GM21447 (cell line): ENCODE results near the gene UNK.
"Not testable (repeated sequence)": the region's sequence is repeated elsewhere in the genome, so short reads cannot be mapped to it uniquely, and the experiment has no call there.

Source experiments
- ATAC-seq: cut with Tn5 transposase; IDR thresholded peaks from one replicate; pipeline ENCODE4 v1.9.1; 2021; ENCODE audit not compliant: unreplicated experiment

Gene UNK

GRCh38 chr17:75795820-75796607, 11.4 kb downstream of the UNK start:
- ATAC-seq, result no peak

GRCh38 chr17:75799402-75799801, 14.8 kb downstream of the UNK start:
- no peak for ATAC-seq

GRCh38 chr17:75803883-75804282, 19.3 kb downstream of the UNK start:
- no peak for ATAC-seq

GRCh38 chr17:75806822-75807500, 22.4 kb downstream of the UNK start:
- ATAC-seq, result no peak

GRCh38 chr17:75807861-75808260, 23.3 kb downstream of the UNK start:
- no peak for ATAC-seq

- no peak for ATAC-seq
Observed at GRCh38 chr17:75808549-75808904, 23.9 kb downstream of the UNK start.

GRCh38 chr17:75808905-75809621, 24.5 kb downstream of the UNK start:
- ATAC-seq, result peak; percentile 61

GRCh38 chr17:75809631-75810111, 25.1 kb downstream of the UNK start:
- no peak for ATAC-seq

GRCh38 chr17:75810216-75810615, 25.6 kb downstream of the UNK start:
- ATAC-seq, result no peak

- ATAC-seq, result not testable (repeated sequence)
Observed at GRCh38 chr17:75810756-75811155, 26.1 kb downstream of the UNK start.

GRCh38 chr17:75811174-75811573, 26.6 kb downstream of the UNK start:
- ATAC-seq, result no peak

GRCh38 chr17:75812096-75813013, 27.7 kb downstream of the UNK start:
- no peak for ATAC-seq

- ATAC-seq, result no peak
Observed at GRCh38 chr17:75813081-75814020, 28.7 kb downstream of the UNK start.

- no peak for ATAC-seq
Observed at GRCh38 chr17:75814021-75814395, 29.4 kb downstream of the UNK start.

GRCh38 chr17:75814900-75815373, 30.3 kb downstream of the UNK start:
- no peak for ATAC-seq

GRCh38 chr17:75815399-75815798, 30.8 kb downstream of the UNK start:
- no peak for ATAC-seq

GRCh38 chr17:75816693-75817092, 32.1 kb downstream of the UNK start:
- ATAC-seq, result no peak

GRCh38 chr17:75817571-75817970, 33.0 kb downstream of the UNK start:
- no peak for ATAC-seq

GRCh38 chr17:75818326-75818885, 33.8 kb downstream of the UNK start:
- no peak for ATAC-seq
